Suprapubic skin (tissue), 4 donors: ENCODE data around the gene CYSLTR1. TPM values are rescaled to one million over a fixed set of nuclear protein-coding genes. Genes with fewer than 3 reads are reported as not detected.

Source experiments
- DNase-seq, 2 donors: peaks; one replicate each; pipeline ENCODE4 v3.0.0-alpha.2; 2019; ENCODE audit warnings: low spot score in 2 of 2
- H3K27ac ChIP-seq: fragments of 200-600 bp; sonication (generic); one replicate; pipeline ENCODE4 v1.5.1; 2019
- H3K27me3 ChIP-seq: fragments of 200-600 bp; sonication (generic); one replicate; pipeline ENCODE4 v1.5.1; 2019
- H3K36me3 ChIP-seq: fragments of 200-600 bp; sonication (generic); one replicate; pipeline ENCODE4 v1.5.1; 2019
- H3K4me1 ChIP-seq: fragments of 200-600 bp; sonication (generic); one replicate; pipeline ENCODE4 v1.5.1; 2019
- H3K4me3 ChIP-seq: fragments of 200-600 bp; sonication (generic); one replicate; pipeline ENCODE4 v1.5.1; 2019; ENCODE audit warnings: mild to moderate bottlenecking
- H3K9me3 ChIP-seq: fragments of 200-600 bp; sonication (generic); one replicate; pipeline ENCODE4 v1.5.1; 2019
- CTCF ChIP-seq, 2 donors: fragments of 200-600 bp in 1 of 2; fragments of 450-650 bp in 1 of 2; sonication (generic) in 1 of 2; IDR thresholded peaks; one replicate each; pipeline ENCODE4 v1.5.1; 2016 to 2019; ENCODE audit warnings: antibody characterized with exemption in 2 of 2, mild to moderate bottlenecking in 1 of 2, moderate library complexity in 1 of 2
- EP300 ChIP-seq: sonication (generic); formaldehyde crosslinking; IDR thresholded peaks from one replicate; pipeline ENCODE4 v1.6.1; 2017; ENCODE audit warnings: antibody characterized with exemption
- POLR2A ChIP-seq, 2 donors: fragments of 450-650 bp; IDR thresholded peaks; one replicate each; pipeline ENCODE4 v1.6.1; 2017; ENCODE audit warnings: antibody characterized with exemption in 2 of 2, mild to moderate bottlenecking in 2 of 2, moderate library complexity in 2 of 2
- POLR2AphosphoS5 ChIP-seq, 3 donors: sonication (generic); formaldehyde crosslinking; IDR thresholded peaks; one replicate each; pipeline ENCODE4 v1.6.1; 2017; ENCODE audit warnings: antibody characterized with exemption in 3 of 3
- WGBS: methylation state at CpG from one replicate; pipeline ENCODE4 v1.1.5; 2018; 5-methylcytosine and 5-hydroxymethylcytosine counted together
- total RNA-seq, 4 donors: library from RNA; depleted of rRNA; stranded (reverse); fragments of >200 nt; gene quantifications; one replicate each; pipeline ENCODE4 v1.1.0, GENCODE V29; 2016

Gene CYSLTR1
- total RNA-seq = 1 to 10 TPM; 1.1 to 3.7 (median 2.1) TPM

- H3K4me3 ChIP-seq = peak within 1 kb of the TSS; percentile 24
- 31% methylated on average over 7 of the region's 7 CpGs for WGBS
Measured at GRCh38 chrX:78327370-78328086, at the start of gene CYSLTR1. CYSLTR1 (minus strand) TSS chrX:78327611; CDS start chrX:78273746, 53,865 bp downstream.

GRCh38 chrX:78377186-78377585, 49.8 kb upstream of the CYSLTR1 start:
- no peak for TF ChIP-seq CTCF (IDR thresholded peaks at IDR 0.05)
- TF ChIP-seq POLR2A (IDR thresholded peaks at IDR 0.05) = no peak
- no peak for TF ChIP-seq POLR2AphosphoS5 (IDR thresholded peaks at IDR 0.05)
- no peak for TF ChIP-seq EP300
- H3K36me3 ChIP-seq = no peaks in the 10 kb centered on the region
- no peak overlapping the region for H3K27ac ChIP-seq
- H3K4me1 ChIP-seq = no peaks in the 10 kb centered on the region
- WGBS = 72% methylated on average over 2 of the region's 2 CpGs
- DNase-seq = no peak
- no peaks in the 10 kb centered on the region for H3K9me3 ChIP-seq
- no peak overlapping the region for H3K4me3 ChIP-seq
- no peaks in the 10 kb centered on the region for H3K27me3 ChIP-seq

More at GRCh38 chrX:78327370-78328086, at the start of gene CYSLTR1:
- H3K9me3 ChIP-seq = no peaks in the 10 kb centered on the region
- TF ChIP-seq POLR2AphosphoS5 (IDR thresholded peaks at IDR 0.05) = no peak
- TF ChIP-seq POLR2A (IDR thresholded peaks at IDR 0.05) = no peak
- TF ChIP-seq CTCF (IDR thresholded peaks at IDR 0.05) = no peak
- TF ChIP-seq EP300 = no peak
- DNase-seq = no peak
- no peaks in the 10 kb centered on the region for H3K4me1 ChIP-seq
- no peaks in the 10 kb centered on the region for H3K36me3 ChIP-seq
- no peaks in the 10 kb centered on the region for H3K27me3 ChIP-seq
- H3K27ac ChIP-seq = no peak within 1 kb of the TSS

GRCh38 chrX:78375894-78376293, 48.5 kb upstream of the CYSLTR1 start:
- no peaks in the 10 kb centered on the region for H3K9me3 ChIP-seq
- no peak for DNase-seq
- H3K36me3 ChIP-seq = no peaks in the 10 kb centered on the region
- H3K4me1 ChIP-seq = no peaks in the 10 kb centered on the region
- H3K4me3 ChIP-seq = no peak overlapping the region
- no peak for TF ChIP-seq POLR2A (IDR thresholded peaks at IDR 0.05)
- no peak for TF ChIP-seq POLR2AphosphoS5 (IDR thresholded peaks at IDR 0.05)
- no peak for TF ChIP-seq EP300
- no peak for TF ChIP-seq CTCF (IDR thresholded peaks at IDR 0.05)
- H3K27ac ChIP-seq = no peak overlapping the region
- H3K27me3 ChIP-seq = no peaks in the 10 kb centered on the region

GRCh38 chrX:78366576-78366975, 39.2 kb upstream of the CYSLTR1 start:
- no peak overlapping the region for H3K27ac ChIP-seq
- no peaks in the 10 kb centered on the region for H3K4me1 ChIP-seq
- TF ChIP-seq CTCF (IDR thresholded peaks at IDR 0.05) = no peak
- no peak for TF ChIP-seq POLR2A (IDR thresholded peaks at IDR 0.05)
- no peak for TF ChIP-seq POLR2AphosphoS5 (IDR thresholded peaks at IDR 0.05)
- no peak for TF ChIP-seq EP300
- no peaks in the 10 kb centered on the region for H3K36me3 ChIP-seq
- no peak overlapping the region for H3K4me3 ChIP-seq
- no peaks in the 10 kb centered on the region for H3K27me3 ChIP-seq
- no peak for DNase-seq
- 63% methylated on average over 1 of the region's 1 CpG for WGBS
- no peaks in the 10 kb centered on the region for H3K9me3 ChIP-seq

GRCh38 chrX:78357342-78358055, 30.1 kb upstream of the CYSLTR1 start:
- no peak for DNase-seq
- Histone ChIP-seq H3K27me3 (no peaks in the 10 kb centered on the region), H3K4me3 (no peak overlapping the region), H3K4me1 (no peaks in the 10 kb centered on the region), H3K27ac (peak overlapping the region; percentile 69), H3K36me3 (no peaks in the 10 kb centered on the region), H3K9me3 (no peaks in the 10 kb centered on the region)
- no peak for TF ChIP-seq EP300
- no peak for TF ChIP-seq POLR2A (IDR thresholded peaks at IDR 0.05)
- TF ChIP-seq CTCF (IDR thresholded peaks at IDR 0.05) = no peak
- no peak for TF ChIP-seq POLR2AphosphoS5 (IDR thresholded peaks at IDR 0.05)
- WGBS = 65% methylated on average over 4 of the region's 4 CpGs
